ENCODE measurements around the gene AURKAIP1.
"Not testable (repeated sequence)": the region's sequence is repeated elsewhere in the genome, so short reads cannot be mapped to it uniquely, and the experiment has no call there.

DNA sequence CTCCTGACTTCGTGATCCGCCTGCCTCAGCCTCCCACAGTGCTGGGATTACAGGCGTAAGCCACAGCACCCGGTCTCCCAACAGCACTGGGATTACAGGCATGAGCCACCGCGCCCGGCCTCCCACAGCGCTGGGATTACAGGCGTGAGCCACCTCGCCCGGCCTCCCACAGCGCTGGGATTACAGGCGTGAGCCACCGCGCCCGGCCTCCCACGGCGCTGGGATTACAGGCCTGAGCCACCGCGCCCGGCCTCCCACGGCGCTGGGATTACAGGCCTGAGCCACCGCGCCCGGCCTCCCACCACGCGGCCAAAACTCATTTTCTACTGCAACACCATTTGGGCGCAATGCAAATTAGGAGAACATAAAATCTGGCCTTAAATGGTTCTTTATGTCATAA lies 10.3 kb upstream of the AURKAIP1 start:
- TF ChIP-seq, protein P1, sequence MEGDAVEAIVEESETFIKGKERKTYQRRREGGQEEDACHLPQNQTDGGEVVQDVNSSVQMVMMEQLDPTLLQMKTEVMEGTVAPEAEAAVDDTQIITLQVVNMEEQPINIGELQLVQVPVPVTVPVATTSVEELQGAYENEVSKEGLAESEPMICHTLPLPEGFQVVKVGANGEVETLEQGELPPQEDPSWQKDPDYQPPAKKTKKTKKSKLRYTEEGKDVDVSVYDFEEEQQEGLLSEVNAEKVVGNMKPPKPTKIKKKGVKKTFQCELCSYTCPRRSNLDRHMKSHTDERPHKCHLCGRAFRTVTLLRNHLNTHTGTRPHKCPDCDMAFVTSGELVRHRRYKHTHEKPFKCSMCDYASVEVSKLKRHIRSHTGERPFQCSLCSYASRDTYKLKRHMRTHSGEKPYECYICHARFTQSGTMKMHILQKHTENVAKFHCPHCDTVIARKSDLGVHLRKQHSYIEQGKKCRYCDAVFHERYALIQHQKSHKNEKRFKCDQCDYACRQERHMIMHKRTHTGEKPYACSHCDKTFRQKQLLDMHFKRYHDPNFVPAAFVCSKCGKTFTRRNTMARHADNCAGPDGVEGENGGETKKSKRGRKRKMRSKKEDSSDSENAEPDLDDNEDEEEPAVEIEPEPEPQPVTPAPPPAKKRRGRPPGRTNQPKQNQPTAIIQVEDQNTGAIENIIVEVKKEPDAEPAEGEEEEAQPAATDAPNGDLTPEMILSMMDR (IDR thresholded peaks at IDR 0.05): not testable (repeated sequence)
- TF ChIP-seq POLR2A (IDR thresholded peaks at IDR 0.05): not testable (repeated sequence)

Measured in testis (tissue), 2 donors.